GM08714 (cell line): Measurements from ENCODE around the gene DLST.

Experiments used
- H3K4me3 ChIP-seq: fragments of 200-500 bp; sonication (Bioruptor generic); 2 replicates; pipeline ENCODE4 v1.5.1; 2014; ENCODE audit warnings: mild to moderate bottlenecking, low read length, inconsistent platforms
- ZNF274 ChIP-seq: IDR thresholded peaks from 2 replicates; pipeline ENCODE4 v1.6.1; 2012; ENCODE audit warnings: mild to moderate bottlenecking, low read depth, low read length

DLST gene

GRCh38 chr14:74875204-74875603 lies 6.5 kb upstream of the DLST start:
- TF ChIP-seq ZNF274: no peak
- H3K4me3 ChIP-seq: no peak overlapping the region

GRCh38 chr14:74875941-74876913 lies 5.5 kb upstream of the DLST start, which contains the start of gene PROX2:
Gene PROX2, minus strand, starts transcription at chr14:74876145. Its CDS starts 12,311 bp downstream, at chr14:74863834.
- no peak within 1 kb of the TSS for H3K4me3 ChIP-seq

DNA sequence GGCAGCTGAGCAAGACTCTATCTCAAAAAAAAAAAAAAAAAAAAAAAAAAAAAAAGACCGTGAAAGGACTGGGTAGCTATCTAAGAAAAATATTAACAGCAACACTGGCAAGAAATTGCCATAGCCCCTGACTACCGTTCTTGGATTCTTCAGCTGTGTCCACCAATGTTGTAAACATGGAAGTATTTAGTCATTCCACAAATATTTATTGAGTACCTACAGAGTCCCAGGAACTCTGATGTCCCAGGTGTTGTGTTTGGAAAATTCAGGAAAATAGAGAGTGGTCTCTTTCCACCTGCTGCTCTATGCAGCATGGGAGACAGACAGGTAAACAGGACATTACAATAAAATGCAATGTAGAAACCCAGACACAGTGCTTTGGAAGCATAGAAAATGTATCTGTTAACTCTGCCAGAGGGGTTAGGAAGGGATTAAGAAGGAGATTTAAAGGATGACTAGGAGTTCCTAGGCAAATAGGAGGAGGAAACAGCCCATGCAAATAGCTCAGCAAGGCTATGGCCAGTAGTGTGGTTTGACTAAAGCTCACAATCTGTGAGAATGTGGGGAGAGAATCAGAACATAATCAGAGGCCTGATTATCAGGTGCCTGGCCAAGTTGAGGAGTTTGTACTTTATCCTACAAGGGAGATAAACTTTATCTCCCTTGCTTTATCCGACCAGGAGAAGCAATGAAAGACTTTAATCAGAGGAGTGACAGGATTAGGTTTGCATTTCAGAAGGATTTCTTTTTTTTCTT lies 2.1 kb upstream of the DLST start:
- TF ChIP-seq ZNF274: no peak

More at GRCh38 chr14:74875941-74876913, 5.5 kb upstream of the DLST start, which contains the start of gene PROX2:
- no peak for TF ChIP-seq ZNF274

GRCh38 chr14:74882103-74882920 lies 596 bp downstream of the DLST start:
- peak overlapping the region; percentile 97 for H3K4me3 ChIP-seq
- TF ChIP-seq ZNF274: no peak

More for the DNA sequence above, 2.1 kb upstream of the DLST start:
- H3K4me3 ChIP-seq: no peak overlapping the region

- H3K4me3 ChIP-seq: no peak overlapping the region
- no peak for TF ChIP-seq ZNF274
Measured at GRCh38 chr14:74886001-74886400, 4.3 kb downstream of the DLST start.

GRCh38 chr14:74888164-74889158 lies 6.7 kb downstream of the DLST start:
- H3K4me3 ChIP-seq: no peak overlapping the region
- no peak for TF ChIP-seq ZNF274

- H3K4me3 ChIP-seq: no peak overlapping the region
- no peak for TF ChIP-seq ZNF274
Measured at GRCh38 chr14:74890262-74890661, 8.5 kb downstream of the DLST start.

DNA sequence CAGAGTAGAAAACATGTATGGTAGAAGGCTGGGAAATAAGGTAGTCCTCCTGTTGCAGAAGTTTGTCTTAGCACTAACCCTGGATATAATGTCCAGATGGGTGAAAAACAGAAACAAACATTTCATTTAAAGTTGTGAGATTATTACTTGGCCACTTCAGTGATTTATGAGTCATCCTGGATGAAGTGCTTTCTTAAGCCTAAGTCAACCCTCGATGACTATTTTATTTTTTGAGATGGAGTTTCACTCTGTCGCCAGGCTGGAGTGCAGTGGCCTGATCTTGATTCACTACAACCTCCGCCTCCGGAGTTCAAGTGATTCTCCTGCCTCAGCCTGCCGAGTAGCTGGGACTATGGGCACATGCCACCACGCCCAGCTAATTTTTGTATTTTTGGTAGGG lies 10.2 kb downstream of the DLST start:
- no peak overlapping the region for H3K4me3 ChIP-seq
- TF ChIP-seq ZNF274: no peak

DNA sequence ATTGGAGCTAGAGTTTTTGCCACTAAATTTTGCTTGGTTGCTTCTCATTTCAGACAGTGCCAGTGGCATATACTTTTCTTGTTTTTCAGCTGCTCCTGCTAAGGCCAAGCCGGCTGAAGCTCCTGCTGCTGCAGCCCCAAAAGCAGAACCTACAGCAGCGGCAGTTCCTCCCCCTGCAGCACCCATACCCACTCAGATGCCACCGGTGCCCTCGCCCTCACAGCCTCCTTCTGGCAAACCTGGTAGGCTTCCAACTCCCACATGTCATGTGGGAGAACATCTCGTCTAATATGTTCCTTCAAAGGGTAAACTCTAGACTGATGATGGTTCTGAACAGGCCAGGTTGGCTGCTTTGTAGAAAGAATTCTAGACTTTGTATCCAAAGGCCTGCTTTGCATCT lies 11.0 kb downstream of the DLST start:
- H3K4me3 ChIP-seq: no peak overlapping the region; the same call in 1 of the 2 replicates

DNA sequence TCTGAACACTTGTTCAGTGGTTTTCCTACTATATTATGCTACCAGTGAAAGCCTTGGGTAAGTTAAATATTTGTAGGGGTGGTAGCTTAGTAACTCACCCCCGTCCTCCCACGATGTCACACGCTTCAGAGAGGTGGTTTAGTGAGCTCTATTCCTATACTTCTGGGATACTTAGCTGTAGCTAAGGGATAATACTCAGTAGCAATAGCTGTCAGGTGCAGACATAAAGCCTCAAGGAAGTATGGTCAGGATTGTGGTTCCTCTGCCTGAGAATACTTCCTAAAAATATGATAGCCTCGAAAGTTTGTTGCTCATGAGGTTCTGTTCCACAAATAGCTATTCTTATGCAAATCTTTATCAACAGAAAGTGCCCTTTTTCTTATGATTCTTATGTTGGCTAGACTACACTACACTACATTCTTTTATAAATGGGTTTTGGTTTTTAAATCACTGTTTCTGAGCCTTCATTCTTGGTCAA lies 11.9 kb downstream of the DLST start:
- no peak for TF ChIP-seq ZNF274
- H3K4me3 ChIP-seq: peak overlapping the region; percentile 61; the same call in 1 of the 2 replicates

More for the DNA sequence above, 11.0 kb downstream of the DLST start:
- no peak for TF ChIP-seq ZNF274

DNA sequence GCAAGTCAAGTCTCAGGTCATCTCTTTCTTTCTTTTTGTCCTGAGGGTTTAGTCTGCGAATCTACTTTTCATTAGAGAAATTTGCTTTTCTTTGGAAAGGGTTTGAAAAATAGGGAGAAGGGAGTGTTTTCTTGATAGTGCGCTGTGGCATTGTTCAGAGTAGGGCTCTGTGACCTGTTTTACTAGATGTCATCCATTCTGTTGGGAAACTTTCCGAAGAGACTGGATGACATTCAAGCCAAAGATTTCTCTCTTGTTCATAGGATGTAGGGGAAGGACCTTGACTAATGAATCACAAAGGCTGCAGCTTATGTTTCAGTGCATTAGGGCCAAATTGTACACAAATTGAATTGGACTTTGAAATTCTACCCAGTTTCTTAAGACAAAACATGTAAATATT lies 14.7 kb downstream of the DLST start:
- no peak for TF ChIP-seq ZNF274
- H3K4me3 ChIP-seq: no peak overlapping the region

GRCh38 chr14:74897642-74898041 lies 15.9 kb downstream of the DLST start:
- no peak for TF ChIP-seq ZNF274
- no peak overlapping the region for H3K4me3 ChIP-seq

DNA sequence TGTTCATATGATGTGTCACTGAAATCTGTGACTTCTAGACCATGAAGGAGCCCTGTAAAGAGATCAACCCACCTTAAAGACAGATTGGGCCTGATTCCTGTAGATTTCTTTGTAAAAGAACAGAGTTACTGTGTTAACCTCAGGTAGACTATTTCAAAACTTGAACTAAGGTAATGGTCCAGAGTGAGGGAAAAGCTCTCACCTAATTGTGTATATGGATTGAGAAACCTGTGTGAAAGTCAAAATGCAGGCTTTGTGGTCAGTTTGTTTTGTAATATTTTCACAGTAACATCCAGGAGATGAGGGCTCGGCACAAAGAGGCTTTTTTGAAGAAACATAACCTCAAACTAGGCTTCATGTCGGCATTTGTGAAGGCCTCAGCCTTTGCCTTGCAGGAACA lies 16.4 kb downstream of the DLST start:
- TF ChIP-seq ZNF274: no peak
- H3K4me3 ChIP-seq: no peak overlapping the region
